HG03135 (cell line): ENCODE data around the gene ZC3H6.
A peak's percentile ranks its signal among the peaks of the same experiment; 100 is the strongest.
"Not testable (repeated sequence)": the region's sequence is repeated elsewhere in the genome, so short reads cannot be mapped to it uniquely, and the experiment has no call there.

ENCODE experiments used
- ATAC-seq: cut with Tn5 transposase; IDR thresholded peaks from one replicate; pipeline ENCODE4 v1.9.1; 2021; ENCODE audit warnings: mild to moderate bottlenecking, moderate library complexity; ENCODE audit not compliant: unreplicated experiment

The ZC3H6 gene

DNA sequence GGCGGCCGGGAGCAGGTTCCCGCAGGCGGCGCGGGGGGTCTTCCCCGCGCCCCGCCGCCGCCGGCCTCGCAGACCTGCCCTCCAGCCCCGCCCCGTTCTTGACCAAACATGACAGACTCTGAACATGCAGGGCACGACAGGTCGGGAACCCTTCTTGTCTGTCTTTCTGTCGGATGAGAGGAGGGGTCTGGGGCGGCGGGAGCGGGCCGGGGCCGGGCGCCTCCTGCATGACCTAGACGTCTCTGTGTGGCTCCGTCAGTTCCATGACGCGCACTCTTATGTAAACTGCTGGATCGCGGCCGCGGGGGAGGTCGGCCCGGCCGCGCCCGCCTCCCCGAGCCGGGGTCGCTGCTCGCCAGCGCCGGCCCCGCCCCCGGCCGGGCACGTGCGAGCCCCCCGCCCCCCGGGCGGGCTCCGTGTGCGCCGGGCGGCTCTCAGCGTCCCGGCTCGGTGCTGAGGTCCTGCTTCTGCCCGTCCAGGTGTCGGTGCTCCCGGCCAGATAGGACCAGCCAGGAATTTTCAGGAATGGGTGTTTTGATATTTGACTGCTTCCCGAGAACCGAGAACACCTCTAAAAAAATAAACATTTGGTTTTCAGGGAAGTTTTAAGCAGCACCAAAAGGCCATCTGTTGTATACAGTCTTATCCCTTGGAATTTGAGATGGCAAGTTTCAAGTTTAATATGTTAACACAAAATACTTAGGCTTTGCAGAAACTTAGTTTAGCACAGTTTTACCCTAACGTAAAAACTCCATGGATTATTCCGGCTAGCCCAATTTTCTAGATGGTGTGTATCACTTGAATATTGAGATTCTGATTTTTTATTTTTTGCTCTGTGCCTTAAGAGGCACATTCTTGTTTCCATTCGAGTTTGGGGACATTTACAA is 733 bp downstream of the ZC3H6 start:
- peak; percentile 50 for ATAC-seq

DNA sequence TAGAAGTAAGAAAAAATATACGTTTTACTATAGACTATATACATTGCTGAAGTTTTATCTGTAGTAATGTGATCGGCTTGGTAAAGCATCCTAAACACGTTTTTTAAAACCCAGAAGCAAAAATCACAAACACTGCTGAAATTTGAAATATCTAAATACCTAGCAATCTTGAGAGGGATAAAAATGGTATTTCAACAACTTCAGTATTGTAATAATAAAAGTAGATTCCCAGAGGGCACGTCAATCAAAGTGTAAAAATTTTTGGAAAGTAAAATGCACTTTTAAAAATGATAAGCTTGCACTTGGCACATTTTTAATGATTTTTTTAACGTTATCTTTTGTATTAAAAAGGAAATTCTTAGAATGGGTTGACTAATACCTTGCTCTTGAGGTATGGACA is 1.6 kb downstream of the ZC3H6 start:
- ATAC-seq, result no peak

DNA sequence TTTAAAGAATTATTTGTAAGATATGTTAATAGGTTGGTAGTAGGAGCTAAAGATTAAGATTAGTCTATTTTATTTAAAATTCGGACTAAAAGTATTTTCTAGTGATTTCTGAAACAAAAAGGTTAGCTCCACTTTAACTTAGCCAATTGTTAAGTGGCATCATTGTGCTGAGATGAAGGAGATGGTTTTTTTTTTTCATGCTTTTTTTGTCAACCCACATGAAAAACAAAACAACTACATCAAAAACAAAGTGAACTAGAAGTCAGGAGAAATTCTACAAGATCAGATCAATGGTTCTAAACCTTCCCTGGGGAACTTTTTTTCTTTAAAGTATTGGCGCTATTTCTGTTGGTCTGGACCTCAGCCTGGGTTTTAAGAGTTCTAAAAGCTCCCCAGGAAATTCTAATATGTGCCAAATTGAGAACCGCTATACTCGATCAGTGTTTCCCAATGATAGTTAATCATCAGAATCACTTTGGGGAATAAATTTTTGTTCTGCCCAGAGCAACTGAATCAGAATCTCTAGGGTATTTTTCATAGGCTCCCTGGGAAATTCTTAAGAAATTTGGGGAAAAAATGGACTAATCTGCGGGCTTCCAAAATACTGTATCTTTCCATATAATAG is 2.3 kb downstream of the ZC3H6 start:
- no peak for ATAC-seq

GRCh38 chr2:112282066-112282465 is 6.7 kb downstream of the ZC3H6 start:
- ATAC-seq, result not testable (repeated sequence)

- not testable (repeated sequence) for ATAC-seq
Observed at GRCh38 chr2:112283535-112283934, 8.1 kb downstream of the ZC3H6 start.

- no peak for ATAC-seq
Observed at GRCh38 chr2:112290088-112290487, 14.7 kb downstream of the ZC3H6 start.

GRCh38 chr2:112290648-112291047 is 15.3 kb downstream of the ZC3H6 start:
- ATAC-seq, result no peak

- no peak for ATAC-seq
Observed at GRCh38 chr2:112293636-112294401, 18.4 kb downstream of the ZC3H6 start.

DNA sequence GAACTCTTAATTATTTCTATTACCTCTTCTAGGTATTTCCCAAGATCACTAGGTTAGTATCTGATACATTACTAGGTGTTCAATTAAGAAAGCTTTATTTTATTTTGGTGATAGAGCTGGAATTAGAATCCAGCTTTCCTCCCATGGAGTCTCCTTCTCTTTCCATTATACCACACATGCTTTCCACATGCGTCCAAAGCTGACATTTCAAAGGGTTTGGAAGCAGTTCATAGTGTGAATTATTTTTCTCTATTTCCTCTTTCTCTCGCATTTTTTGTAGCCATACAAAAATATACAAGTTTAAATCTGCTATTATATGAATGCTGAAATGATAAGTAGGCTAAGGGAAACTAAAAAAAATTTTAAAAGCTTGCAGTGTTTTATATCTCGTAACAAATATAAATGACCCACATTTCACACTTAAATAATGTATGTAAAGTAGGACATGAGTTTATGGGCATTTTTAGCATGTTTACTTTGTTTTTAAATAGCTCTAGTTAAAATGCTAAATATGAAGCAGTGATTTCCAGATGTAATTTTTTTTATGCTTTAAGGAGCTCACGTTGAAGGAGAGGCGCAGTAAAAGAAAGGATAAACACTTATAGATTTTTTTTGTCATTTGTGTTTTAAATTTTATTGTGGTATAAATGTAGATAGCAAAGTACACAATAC is 20.1 kb downstream of the ZC3H6 start:
- ATAC-seq, result no peak

- no peak for ATAC-seq
Observed at GRCh38 chr2:112296407-112296806, 21.0 kb downstream of the ZC3H6 start.

DNA sequence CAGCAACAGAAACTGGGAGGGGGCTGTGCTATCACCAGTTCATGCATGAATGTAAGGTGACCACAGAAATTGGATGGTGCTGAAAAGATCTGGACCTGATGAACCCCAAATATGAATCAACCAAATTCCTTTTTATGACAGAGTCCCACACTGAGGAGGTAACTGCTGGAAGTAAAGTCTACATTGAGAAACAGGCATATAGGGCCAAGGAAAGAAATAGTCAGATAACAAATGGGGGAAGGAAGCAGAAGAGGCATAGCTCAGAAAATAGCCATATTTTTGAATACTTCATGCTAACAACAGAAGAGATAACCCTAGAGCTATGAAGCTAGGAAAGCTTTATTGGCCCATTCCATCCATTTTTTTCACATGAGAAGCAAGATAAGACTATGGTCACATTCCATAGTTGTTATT is 25.8 kb downstream of the ZC3H6 start:
- no peak for ATAC-seq

- no peak for ATAC-seq
Observed at GRCh38 chr2:112301973-112302372, 26.6 kb downstream of the ZC3H6 start.

GRCh38 chr2:112304298-112304941 is 29.0 kb downstream of the ZC3H6 start:
- ATAC-seq, result no peak

DNA sequence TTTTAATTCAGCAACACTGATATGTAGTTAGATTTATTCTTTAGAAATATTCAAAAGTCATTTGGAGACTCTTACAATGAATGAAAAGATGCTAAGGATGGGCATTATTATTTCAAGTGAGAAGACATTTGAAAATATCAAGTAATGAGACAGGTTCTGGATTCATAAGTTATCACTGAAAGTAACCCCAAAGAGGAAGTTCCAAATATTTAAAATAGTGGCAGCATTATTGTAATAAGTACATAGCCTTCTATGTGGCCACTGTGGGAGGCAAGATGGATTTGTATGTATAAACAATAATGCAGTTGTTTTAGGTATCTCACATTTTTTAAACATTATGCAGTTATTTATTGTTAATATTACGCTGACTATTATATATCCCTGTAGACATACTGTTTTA is 29.7 kb downstream of the ZC3H6 start:
- no peak for ATAC-seq

DNA sequence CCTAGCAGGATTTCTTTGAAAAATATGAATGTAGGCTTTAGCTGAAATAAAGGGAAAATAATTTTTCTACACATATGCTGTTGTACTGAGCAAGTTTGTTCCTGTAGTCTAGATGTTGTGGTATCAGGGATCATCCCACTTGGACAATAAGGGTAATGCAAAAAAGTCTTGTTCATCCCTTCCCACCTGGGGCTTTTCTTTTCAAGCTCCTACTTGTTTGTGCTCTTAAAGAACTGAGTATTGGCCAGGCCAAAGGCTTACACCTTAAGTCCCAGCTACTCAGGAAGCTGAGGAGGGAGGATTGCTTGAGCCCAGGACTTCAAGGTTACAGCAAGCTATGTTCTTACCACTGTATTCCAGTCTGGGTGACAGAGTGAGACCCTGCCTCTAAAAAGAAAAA is 35.5 kb downstream of the ZC3H6 start:
- no peak for ATAC-seq

DNA sequence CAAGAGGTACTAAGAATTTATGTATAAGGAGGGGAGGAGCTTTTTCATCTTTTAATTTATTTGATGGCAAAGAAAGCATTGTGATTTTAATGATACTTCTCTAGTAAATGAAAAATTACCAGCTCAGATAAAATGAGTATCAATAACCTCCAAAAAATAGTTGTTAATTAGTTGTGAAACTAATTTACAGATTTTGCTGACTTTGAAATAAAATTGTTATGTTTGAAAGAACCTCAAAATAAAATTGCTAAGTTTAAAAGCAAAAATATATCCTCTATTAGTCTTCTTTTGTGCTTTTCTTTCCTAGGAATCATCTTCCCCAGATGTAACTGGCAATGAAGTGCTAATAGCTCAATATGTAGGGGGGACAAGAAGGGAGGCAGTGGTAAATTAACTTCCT is 36.5 kb downstream of the ZC3H6 start:
- ATAC-seq, result no peak

- ATAC-seq, result no peak
Observed at GRCh38 chr2:112312821-112313220, 37.4 kb downstream of the ZC3H6 start.

- no peak for ATAC-seq
Observed at GRCh38 chr2:112314856-112315255, 39.5 kb downstream of the ZC3H6 start.

- ATAC-seq, result no peak
Observed at GRCh38 chr2:112317303-112318158, 42.1 kb downstream of the ZC3H6 start.

DNA sequence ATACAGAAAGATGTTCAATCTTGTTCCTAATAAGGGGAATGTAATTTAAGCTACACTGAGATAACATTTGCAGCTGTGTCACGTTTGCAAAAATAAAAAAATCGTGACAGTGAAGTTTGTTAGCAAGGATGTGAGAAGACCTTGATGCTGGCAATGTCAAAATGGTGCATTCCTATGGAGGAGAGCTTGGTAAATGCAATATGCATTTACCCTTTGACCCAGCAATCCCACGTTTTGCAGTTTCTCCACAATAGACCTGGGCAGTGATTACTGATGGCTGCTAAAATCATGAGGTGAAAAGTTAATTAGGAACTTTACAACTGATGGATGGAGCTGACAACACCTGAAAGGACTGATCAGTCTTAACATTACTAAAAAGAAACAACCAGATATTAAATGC is 43.1 kb downstream of the ZC3H6 start:
- ATAC-seq, result no peak
